Endothelial cell of umbilical vein (primary cell): ENCODE results near the gene SFXN3. TPM values are rescaled to one million over a fixed set of nuclear protein-coding genes. Genes with fewer than 3 reads are reported as not detected.

Experiments used
- BruUV-seq: library from RNA; stranded (reverse); fragments of 400-500 nt; replicated peaks from 2 replicates; lab custom pipeline; 2021; lab: Mats Ljungman, UMichigan
- CTCF ChIA-PET: fragments of 300-600, 350-600 bp; sonication (Branson Sonifier 250); formaldehyde crosslinking; loops from one replicate; lab custom pipeline; 2021; ENCODE audit warnings: antibody characterized with exemption, inconsistent platforms; lab: Charles Lee
- POLR2A ChIA-PET: fragments of 300-600, 350-600 bp; sonication (Branson Sonifier 250); formaldehyde crosslinking; loops from one replicate; lab custom pipeline; 2021; ENCODE audit warnings: antibody characterized with exemption, inconsistent platforms; lab: Charles Lee
- DNase-seq: peaks from one replicate; pipeline ENCODE4 v3.0.0-alpha.2; 2011; ENCODE audit warnings: low read depth, low spot score
- FAIRE-seq: peaks from 2 replicates; lab custom pipeline; 2011; peaks lifted over from hg19 to GRCh38; lab: Jason Lieb, UNC
- H2AFZ ChIP-seq: 2 replicates; pipeline ENCODE4 v1.6.0; 2012; ENCODE audit warnings: low read depth, low read length, control low read depth, inconsistent platforms
- H3K27ac ChIP-seq: 2 replicates; pipeline ENCODE4 v1.5.1; 2011; ENCODE audit warnings: low read depth, mild to moderate bottlenecking, control low read depth, low read length, moderate library complexity; ENCODE audit not compliant: insufficient read depth
- H3K27me3 ChIP-seq, 2 experiments: 2 replicates each; pipeline versions ENCODE4 v1.6.0 to v1.6.1; 2011; ENCODE audit warnings: low read length in 2 of 2, mixed read lengths in 1 of 2; ENCODE audit not compliant: control insufficient read depth in 2 of 2, insufficient read depth in 2 of 2
- H3K36me3 ChIP-seq, 2 experiments: 2 replicates in 1 of 2; 3 replicates in 1 of 2; pipeline ENCODE4 v1.5.1; 2011; ENCODE audit warnings: low read length in 2 of 2, mild to moderate bottlenecking in 1 of 2, moderate library complexity in 1 of 2; ENCODE audit not compliant: control insufficient read depth in 2 of 2, insufficient read depth in 2 of 2; ENCODE audit errors: extremely low read depth in 1 of 2
- H3K4me1 ChIP-seq: 3 replicates; pipeline ENCODE4 v1.5.1; 2011; ENCODE audit warnings: mild to moderate bottlenecking, low read length; ENCODE audit not compliant: control insufficient read depth, insufficient read depth; ENCODE audit errors: extremely low read depth
- H3K4me2 ChIP-seq: 2 replicates; pipeline ENCODE4 v1.6.1; 2011; ENCODE audit warnings: low read length, control low read depth, mixed read lengths; ENCODE audit not compliant: insufficient read depth
- H3K4me3 ChIP-seq, 3 experiments: fragments of 200-600 bp in 1 of 3; sonication (generic), shearing (Covaris generic) in 1 of 3; replicated peaks in 1 of 3; 2 replicates each; pipeline ENCODE4 v1.5.1; 2011 to 2016; ENCODE audit warnings: control low read depth in 3 of 3, low read length in 3 of 3, mild to moderate bottlenecking in 2 of 3, inconsistent platforms in 1 of 3, low read depth in 1 of 3, moderate library complexity in 1 of 3; ENCODE audit not compliant: insufficient read depth in 1 of 3
- H3K79me2 ChIP-seq: 2 replicates; pipeline ENCODE4 v1.6.0; 2012; ENCODE audit warnings: low read length, inconsistent platforms; ENCODE audit not compliant: control insufficient read depth, insufficient read depth
- H3K9ac ChIP-seq: replicated peaks from 2 replicates; pipeline ENCODE3; 2011; ENCODE audit warnings: low read length, control low read depth; ENCODE audit not compliant: insufficient read depth; ENCODE audit errors: extremely low read depth
- H3K9me1 ChIP-seq: replicated peaks from 3 replicates; pipeline ENCODE4 v1.6.0; 2011; ENCODE audit warnings: mild to moderate bottlenecking, low read length; ENCODE audit not compliant: control insufficient read depth, insufficient read depth; ENCODE audit errors: extremely low read depth
- H3K9me3 ChIP-seq: replicated peaks from 2 replicates; pipeline ENCODE4 v1.5.1; 2012; ENCODE audit warnings: low read length, inconsistent platforms; ENCODE audit not compliant: control insufficient read depth, insufficient read depth
- H4K20me1 ChIP-seq: replicated peaks from 2 replicates; pipeline ENCODE3; 2011; ENCODE audit warnings: mild to moderate bottlenecking, low read length; ENCODE audit not compliant: control insufficient read depth, insufficient read depth; ENCODE audit errors: extremely low read depth
- EZH2 ChIP-seq: IDR thresholded peaks from 2 replicates; pipeline ENCODE4 v1.6.1; 2012; ENCODE audit warnings: borderline replicate concordance, low read depth, mild to moderate bottlenecking, moderate library complexity, low read length, inconsistent platforms; ENCODE audit not compliant: severe bottlenecking
- FOS ChIP-seq: IDR thresholded peaks from 2 replicates; pipeline ENCODE4 v1.6.1; 2011; ENCODE audit warnings: mild to moderate bottlenecking, low read length, moderate library complexity, borderline replicate concordance; ENCODE audit not compliant: insufficient read depth
- GATA2 ChIP-seq: IDR thresholded peaks from 2 replicates; pipeline ENCODE4 v1.7.0; 2011; ENCODE audit warnings: low read depth, mild to moderate bottlenecking, moderate library complexity, mixed read lengths, low read length; ENCODE audit not compliant: insufficient read length, insufficient read depth
- JUN ChIP-seq: IDR thresholded peaks from 2 replicates; pipeline ENCODE4 v1.6.1; 2011; ENCODE audit warnings: borderline replicate concordance, low read depth; ENCODE audit not compliant: insufficient read length, insufficient read depth
- MYC ChIP-seq: IDR thresholded peaks from one replicate; pipeline ENCODE4 v1.6.1; 2011; ENCODE audit warnings: mild to moderate bottlenecking, low read depth, low read length
- POLR2A ChIP-seq: IDR thresholded peaks from 2 replicates; pipeline ENCODE4 v1.6.1; 2012; ENCODE audit warnings: low read depth, mild to moderate bottlenecking, control low read depth, low read length
- POLR2AphosphoS5 ChIP-seq: IDR thresholded peaks from 2 replicates; pipeline ENCODE4 v1.6.1; 2012; ENCODE audit warnings: low read depth, mild to moderate bottlenecking, control low read depth, low read length, moderate library complexity; ENCODE audit not compliant: insufficient read depth
- dilution Hi-C: fragments of 300-500 bp; cut with MboI; formaldehyde crosslinking; loops from one replicate; pipeline ENCODE4 v1.15.0; 2019; ENCODE audit warnings: low sequenced_read_pairs; ENCODE audit not compliant: extremely low pct_ligation_motif_present
- intact Hi-C: fragments of 100-400 bp; cut with micrococcal nuclease; formaldehyde crosslinking; loops from one replicate; pipeline ENCODE4 v1.10.0; 2022
- polyA plus RNA-seq, 4 experiments: library from polyadenylated mRNA; depleted of rRNA in 3 of 4; stranded (reverse) in 3 of 4; unstranded in 1 of 4; fragments of >200 nt; gene quantifications; 2 replicates each; pipeline versions ENCODE4 v1.2.1 to v1.2.3, GENCODE V29; 2011 to 2012; ENCODE audit warnings: missing spikeins in 1 of 4
- total RNA-seq: library from RNA; stranded (reverse); gene quantifications from 2 replicates; pipeline ENCODE4 v1.2.3, GENCODE V29; 2021
- TF ChIP-seq, protein P1 (sequence below): IDR thresholded peaks from 2 replicates; pipeline ENCODE4 v1.6.1; 2011; ENCODE audit not compliant: insufficient read depth, insufficient read length
- TF ChIP-seq, protein P2 (sequence below), 2 donors: IDR thresholded peaks; 1 replicate in 1 of 2; 2 replicates in 1 of 2; pipeline ENCODE4 v1.5.1; 2011; ENCODE audit warnings: low read length in 2 of 2, mild to moderate bottlenecking in 2 of 2, moderate library complexity in 2 of 2, control low read depth in 1 of 2, inconsistent platforms in 1 of 2, low read depth in 1 of 2; ENCODE audit not compliant: insufficient read depth in 1 of 2; ENCODE audit errors: extremely low read depth in 1 of 2

The SFXN3 gene
- total and polyA plus RNA-seq, 2 donors (not counting 3 experiments of a cell fraction or from before 2014, with no cell fraction given), result 83.1 to 117 TPM

DNA sequence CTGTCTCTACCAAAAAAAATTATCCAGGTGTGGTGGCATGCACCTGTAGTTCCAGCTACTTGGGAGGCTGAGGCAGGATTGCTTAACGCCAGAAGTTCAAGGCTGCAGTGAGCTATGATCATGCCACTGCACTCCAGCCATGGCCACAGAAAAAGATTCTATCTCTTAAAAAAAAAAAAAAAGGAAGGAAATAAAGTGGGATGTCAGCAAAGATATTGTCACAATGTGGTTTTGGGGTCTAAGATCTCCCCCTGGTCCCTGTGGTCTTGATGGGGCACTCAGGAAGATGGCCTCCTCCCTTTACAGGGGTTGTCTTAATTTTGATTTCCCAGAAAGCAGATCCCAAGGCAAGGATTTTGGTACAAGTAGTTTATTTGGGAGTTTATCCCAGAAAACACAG is 23.3 kb downstream of the SFXN3 start:
- BruUV-seq, result no TSS peak
- no peaks in the 10 kb centered on the region for H3K9me1 ChIP-seq
- TF ChIP-seq GATA2 (no peak), POLR2AphosphoS5 (no peak), EZH2 (no peak), FOS (no peak), MYC (no peak), JUN (no peak), POLR2A (no peak)
- TF ChIP-seq, protein P1, sequence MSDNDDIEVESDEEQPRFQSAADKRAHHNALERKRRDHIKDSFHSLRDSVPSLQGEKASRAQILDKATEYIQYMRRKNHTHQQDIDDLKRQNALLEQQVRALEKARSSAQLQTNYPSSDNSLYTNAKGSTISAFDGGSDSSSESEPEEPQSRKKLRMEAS, result no peak
- TF ChIP-seq, protein P2, sequence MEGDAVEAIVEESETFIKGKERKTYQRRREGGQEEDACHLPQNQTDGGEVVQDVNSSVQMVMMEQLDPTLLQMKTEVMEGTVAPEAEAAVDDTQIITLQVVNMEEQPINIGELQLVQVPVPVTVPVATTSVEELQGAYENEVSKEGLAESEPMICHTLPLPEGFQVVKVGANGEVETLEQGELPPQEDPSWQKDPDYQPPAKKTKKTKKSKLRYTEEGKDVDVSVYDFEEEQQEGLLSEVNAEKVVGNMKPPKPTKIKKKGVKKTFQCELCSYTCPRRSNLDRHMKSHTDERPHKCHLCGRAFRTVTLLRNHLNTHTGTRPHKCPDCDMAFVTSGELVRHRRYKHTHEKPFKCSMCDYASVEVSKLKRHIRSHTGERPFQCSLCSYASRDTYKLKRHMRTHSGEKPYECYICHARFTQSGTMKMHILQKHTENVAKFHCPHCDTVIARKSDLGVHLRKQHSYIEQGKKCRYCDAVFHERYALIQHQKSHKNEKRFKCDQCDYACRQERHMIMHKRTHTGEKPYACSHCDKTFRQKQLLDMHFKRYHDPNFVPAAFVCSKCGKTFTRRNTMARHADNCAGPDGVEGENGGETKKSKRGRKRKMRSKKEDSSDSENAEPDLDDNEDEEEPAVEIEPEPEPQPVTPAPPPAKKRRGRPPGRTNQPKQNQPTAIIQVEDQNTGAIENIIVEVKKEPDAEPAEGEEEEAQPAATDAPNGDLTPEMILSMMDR (IDR thresholded peaks at IDR 0.05; ENCODE audit: extremely low read depth in 1 of 2, insufficient read depth in 1 of 2, low read depth in 1 of 2, low read length in 2 of 2), result no peak
- ChIA-PET POLR2A (no interaction called here), CTCF (interaction anchor here (9.9 kb wide), 1 partner anchor 9 kb away, joined by 290 read pairs; the partner anchor contains the start of gene KAZALD1)
- FAIRE-seq (no peak), DNase-seq (no peak)
- H3K9me3 ChIP-seq, result no peaks in the 10 kb centered on the region
- H3K27ac ChIP-seq, result no peak overlapping the region
- H3K27me3 ChIP-seq, result peaks cover 6 to 7% of the 10 kb centered on the region in 2 experiments
- H3K9ac ChIP-seq, result no peak overlapping the region
- H4K20me1 ChIP-seq, result no peaks in the 10 kb centered on the region
- intact Hi-C loops, result no loop called here
- no peaks in the 10 kb centered on the region for H3K79me2 ChIP-seq
- H3K4me2 ChIP-seq, result no peak overlapping the region
- H3K4me1 ChIP-seq, result peaks cover 1% of the 10 kb centered on the region
- no peak overlapping the region for H3K4me3 ChIP-seq
- no peak overlapping the region for H2AFZ ChIP-seq
- H3K36me3 ChIP-seq, result no peaks in the 10 kb centered on the region
- dilution Hi-C loops, result no loop called here
